22Rv1 (cell line): ENCODE data around the gene SDK1.

Experiments used
- CTCF ChIP-seq: fragments of 450-650 bp; IDR thresholded peaks from 2 replicates; pipeline ENCODE4 v1.5.1; 2017; ENCODE audit warnings: mild to moderate bottlenecking
- ZFX ChIP-seq: fragments of 450-650 bp; IDR thresholded peaks from 2 replicates; pipeline ENCODE4 v1.6.1; 2017; ENCODE audit warnings: antibody characterized with exemption, borderline replicate concordance

GRCh38 chr7:3333861-3334260, 32.8 kb downstream of the SDK1 start:
- TF ChIP-seq CTCF (no peak), ZFX (no peak)
